ENCODE data around the gene RBFOX2. TPM values are rescaled to one million over a fixed set of nuclear protein-coding genes. Genes with fewer than 3 reads are reported as not detected.

The RBFOX2 gene
- total and polyA plus RNA-seq, 2 donors from 2014 or later, result 17.2 to 68.6 TPM

GRCh38 chr22:36042240-36042639 lies 13.6 kb upstream of the RBFOX2 start:
- H3K27me3 ChIP-seq (ENCODE audit: control insufficient read depth, insufficient read depth, low read length), result no peaks in the 10 kb centered on the region
- no peak for DNase-seq
- no peaks in the 10 kb centered on the region for H3K36me3 ChIP-seq (ENCODE audit: control insufficient read depth in 2 of 3, insufficient read depth in 3 of 3, low read length in 3 of 3)
- no peaks in the 10 kb centered on the region for H3K9me3 ChIP-seq (ENCODE audit: control insufficient read depth in 2 of 3, insufficient read depth in 1 of 3, low read length in 3 of 3)
- H3K27ac ChIP-seq (ENCODE audit: low read depth in 2 of 2, low read length in 2 of 2), result no peak overlapping the region
- H3K9ac ChIP-seq (ENCODE audit: low read length in 3 of 3), result no peak overlapping the region
- no peak for FAIRE-seq
- no peak overlapping the region for H3K4me3 ChIP-seq (ENCODE audit: low read length in 3 of 3)
- no peaks in the 10 kb centered on the region for H3K4me1 ChIP-seq (ENCODE audit: control insufficient read depth in 2 of 3, insufficient read depth in 2 of 3, low read depth in 1 of 3, low read length in 3 of 3)
- TF ChIP-seq CTCF (IDR thresholded peaks at IDR 0.05; ENCODE audit: borderline replicate concordance, extremely low read depth, insufficient read depth), result no peak
- intact Hi-C loops (cut with DNase I), result no loop called here

GRCh38 chr22:36039125-36039524 lies 10.5 kb upstream of the RBFOX2 start:
- H3K4me3 ChIP-seq (ENCODE audit: low read length in 3 of 3), result no peak overlapping the region
- no peak for TF ChIP-seq CTCF (IDR thresholded peaks at IDR 0.05; ENCODE audit: borderline replicate concordance, extremely low read depth, insufficient read depth)
- H3K36me3 ChIP-seq (ENCODE audit: control insufficient read depth in 2 of 3, insufficient read depth in 3 of 3, low read length in 3 of 3), result no peaks in the 10 kb centered on the region
- H3K27me3 ChIP-seq (ENCODE audit: control insufficient read depth, insufficient read depth, low read length), result no peaks in the 10 kb centered on the region
- no peak for DNase-seq
- H3K9ac ChIP-seq (ENCODE audit: low read length in 3 of 3), result no peak overlapping the region
- no peaks in the 10 kb centered on the region for H3K4me1 ChIP-seq (ENCODE audit: control insufficient read depth in 2 of 3, insufficient read depth in 2 of 3, low read depth in 1 of 3, low read length in 3 of 3)
- H3K9me3 ChIP-seq (ENCODE audit: control insufficient read depth in 2 of 3, insufficient read depth in 1 of 3, low read length in 3 of 3), result no peaks in the 10 kb centered on the region
- intact Hi-C loops (cut with DNase I), result no loop called here
- no peak overlapping the region for H3K27ac ChIP-seq (ENCODE audit: low read depth in 2 of 2, low read length in 2 of 2)
- no peak for FAIRE-seq

GRCh38 chr22:36037102-36037758 lies 8.6 kb upstream of the RBFOX2 start:
- Histone ChIP-seq H3K9me3 (ENCODE audit: control insufficient read depth in 2 of 3, insufficient read depth in 1 of 3, low read length in 3 of 3) (no peaks in the 10 kb centered on the region), H3K4me1 (ENCODE audit: control insufficient read depth in 2 of 3, insufficient read depth in 2 of 3, low read depth in 1 of 3, low read length in 3 of 3) (no peaks in the 10 kb centered on the region), H3K27ac (ENCODE audit: low read depth in 2 of 2, low read length in 2 of 2) (no peak overlapping the region), H3K4me3 (ENCODE audit: low read length in 3 of 3) (no peak overlapping the region), H3K36me3 (ENCODE audit: control insufficient read depth in 2 of 3, insufficient read depth in 3 of 3, low read length in 3 of 3) (no peaks in the 10 kb centered on the region), H3K27me3 (ENCODE audit: control insufficient read depth, insufficient read depth, low read length) (no peaks in the 10 kb centered on the region), H3K9ac (ENCODE audit: low read length in 3 of 3) (no peak overlapping the region)
- intact Hi-C loops (cut with DNase I), result no loop called here
- no peak for DNase-seq
- no peak for FAIRE-seq
- no peak for TF ChIP-seq CTCF (IDR thresholded peaks at IDR 0.05; ENCODE audit: borderline replicate concordance, extremely low read depth, insufficient read depth)

- no peak overlapping the region for H3K27ac ChIP-seq (ENCODE audit: low read depth in 2 of 2, low read length in 2 of 2)
- no peaks in the 10 kb centered on the region for H3K27me3 ChIP-seq (ENCODE audit: control insufficient read depth, insufficient read depth, low read length)
- no peaks in the 10 kb centered on the region for H3K36me3 ChIP-seq (ENCODE audit: control insufficient read depth in 2 of 3, insufficient read depth in 3 of 3, low read length in 3 of 3)
- DNase-seq, result peak in 1 of 5 donors; percentile 16
- no peak for TF ChIP-seq CTCF (IDR thresholded peaks at IDR 0.05; ENCODE audit: borderline replicate concordance, extremely low read depth, insufficient read depth)
- no peaks in the 10 kb centered on the region for H3K4me1 ChIP-seq (ENCODE audit: control insufficient read depth in 2 of 3, insufficient read depth in 2 of 3, low read depth in 1 of 3, low read length in 3 of 3)
- no peaks in the 10 kb centered on the region for H3K9me3 ChIP-seq (ENCODE audit: control insufficient read depth in 2 of 3, insufficient read depth in 1 of 3, low read length in 3 of 3)
- no peak overlapping the region for H3K9ac ChIP-seq (ENCODE audit: low read length in 3 of 3)
- no peak overlapping the region for H3K4me3 ChIP-seq (ENCODE audit: low read length in 3 of 3)
- no peak for FAIRE-seq
- intact Hi-C loops (cut with DNase I), result no loop called here
These were observed 7.6 kb upstream of the RBFOX2 start for GRCh38 chr22:36036167-36036624.
